ENCODE results near the gene CBY3. TPM values are rescaled to one million over a fixed set of nuclear protein-coding genes. Genes with fewer than 3 reads are reported as not detected.

CBY3 gene
- total and polyA plus RNA-seq, 2 of the 4 experiments (the other 2 are of a cell fraction): 0.18 TPM; not detected in 1

GRCh38 chr5:179680014-179680779, 637 bp downstream of the CBY3 start:
- dilution Hi-C loops (cut with HindIII; ENCODE audit: low sequenced_read_pairs, unreplicated experiment) (no loop called here), in situ Hi-C loops (cut with MboI; ENCODE audit: low sequenced_read_pairs) (no loop called here), intact Hi-C loops (cut with micrococcal nuclease) (no loop called here)
- Histone ChIP-seq H3K4me3 (ENCODE audit: insufficient read depth, low read depth, low read length) (no peak overlapping the region), H4K20me1 (ENCODE audit: insufficient read depth, low read length) (no peaks in the 10 kb centered on the region), H2BK5ac (ENCODE audit: low read depth, low read length, poor library complexity, severe bottlenecking) (no peak overlapping the region), H2BK120ac (ENCODE audit: low read depth, low read length) (no peak overlapping the region), H3K9me1 (ENCODE audit: insufficient read depth, low read length) (0 out of 2 replicates have a peak, but pooled peaks cover 5% of the 10 kb centered on the region), H3K14ac (replicated peaks; ENCODE audit: low read depth, low read length) (no peak overlapping the region), H3K4ac (ENCODE audit: low read depth, low read length) (no peak overlapping the region), H2AFZ (replicated peaks; ENCODE audit: low read length, poor library complexity) (no peak overlapping the region), H2AK5ac (ENCODE audit: low read depth, low read length) (no peak overlapping the region), H4K91ac (ENCODE audit: insufficient read depth, low read depth, low read length) (no peak overlapping the region), H3K4me2 (ENCODE audit: low read depth, low read length) (no peak overlapping the region), H3K27ac (ENCODE audit: insufficient read depth, low read length) (no peak overlapping the region), H3K56ac (ENCODE audit: extremely low read depth, insufficient read depth, low read length) (no peak overlapping the region), H4K5ac (ENCODE audit: low read depth, low read length) (no peak overlapping the region), H3K9ac (ENCODE audit: low read depth, low read length) (no peak overlapping the region), H3K23ac (ENCODE audit: low read depth, low read length) (no peak overlapping the region), H3K36me3 (ENCODE audit: control insufficient read depth, insufficient read depth, low read length) (no peaks in the 10 kb centered on the region), H3K18ac (ENCODE audit: low read depth, low read length) (no peak overlapping the region), H3K4me1 (ENCODE audit: control insufficient read depth, insufficient read depth, low read length) (peaks cover 4% of the 10 kb centered on the region), H2BK20ac (ENCODE audit: low read depth, low read length) (no peak overlapping the region), H3K9me3 (ENCODE audit: control insufficient read depth, insufficient read depth, low read length) (no peaks in the 10 kb centered on the region), H2AK9ac (replicated peaks; ENCODE audit: low read depth, low read length, poor library complexity) (no peak overlapping the region), H4K8ac (ENCODE audit: low read depth in 2 of 2, low read length in 2 of 2) (no peak overlapping the region), H3K27me3 (ENCODE audit: control insufficient read depth, insufficient read depth, low read length) (no peaks in the 10 kb centered on the region), H3K79me1 (ENCODE audit: low read depth in 1 of 2, low read length in 2 of 2) (peaks cover 8 to 31% of the 10 kb centered on the region in 2 experiments), H2BK15ac (ENCODE audit: low read depth, low read length) (no peak overlapping the region)
- BruUV-seq (replicated peaks): no TSS peak
- WGBS, 2 experiments (ENCODE audit: extremely low coverage in 2 of 2, insufficient read length in 1 of 2): 83% methylated on average over 5 of the region's 9 CpGs; no CpG with 5 or more reads in 1 of the 2 experiments
- TF ChIP-seq RFX5 (IDR thresholded peaks at IDR 0.05; ENCODE audit: low read depth, low read length): no peak
- ATAC-seq (ENCODE audit: low read depth) (no peak), DNase-seq (no peak)
- POLR2A ChIA-PET (ENCODE audit: unreplicated experiment): no interaction called here
- CTCF ChIA-PET: no interaction called here
